HG02973 (cell line): Measurements from ENCODE around the gene TREML2.

ENCODE experiments used
- ATAC-seq: cut with Tn5 transposase; IDR thresholded peaks from one replicate; pipeline ENCODE4 v1.9.1; 2021; ENCODE audit warnings: moderate library complexity; ENCODE audit not compliant: unreplicated experiment

TREML2 gene

DNA sequence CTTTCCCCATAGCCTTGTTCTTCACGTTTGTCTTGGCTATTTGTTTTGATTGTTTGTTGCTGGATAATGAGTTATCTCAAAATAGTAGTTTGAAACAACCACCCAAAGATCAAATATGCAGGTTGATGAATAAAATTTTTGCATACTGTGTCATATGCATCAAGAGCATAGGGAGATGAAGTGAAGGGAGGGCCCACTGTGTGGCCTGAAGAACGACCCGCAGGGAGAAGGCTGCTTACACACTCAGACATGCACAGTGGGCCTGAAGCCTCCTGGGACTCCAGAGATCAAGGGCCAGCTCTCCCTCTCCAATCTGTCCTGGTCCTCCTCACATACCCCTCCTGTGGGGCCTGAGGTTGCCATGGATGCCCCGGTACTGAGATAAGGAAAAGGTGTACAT lies 21.8 kb downstream of the TREML2 start:
- ATAC-seq = no peak

DNA sequence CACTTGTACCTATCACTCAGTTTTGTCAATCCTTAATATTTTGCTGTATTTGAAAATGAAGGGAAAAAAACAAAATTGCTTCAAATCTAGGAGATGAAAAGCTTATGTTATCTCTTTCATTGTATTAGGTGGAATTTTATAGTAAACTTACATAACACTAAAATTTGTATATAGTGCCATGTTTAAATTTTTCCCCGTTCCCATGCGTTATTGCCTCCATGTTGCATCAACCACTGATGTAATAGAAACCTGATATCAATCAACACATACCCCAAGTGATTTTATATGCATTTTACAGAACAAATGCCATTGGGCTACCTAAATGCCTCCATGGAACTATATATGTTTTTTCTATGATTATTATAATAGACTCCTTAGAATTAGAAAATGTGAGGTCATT lies 23.3 kb downstream of the TREML2 start:
- ATAC-seq = no peak

DNA sequence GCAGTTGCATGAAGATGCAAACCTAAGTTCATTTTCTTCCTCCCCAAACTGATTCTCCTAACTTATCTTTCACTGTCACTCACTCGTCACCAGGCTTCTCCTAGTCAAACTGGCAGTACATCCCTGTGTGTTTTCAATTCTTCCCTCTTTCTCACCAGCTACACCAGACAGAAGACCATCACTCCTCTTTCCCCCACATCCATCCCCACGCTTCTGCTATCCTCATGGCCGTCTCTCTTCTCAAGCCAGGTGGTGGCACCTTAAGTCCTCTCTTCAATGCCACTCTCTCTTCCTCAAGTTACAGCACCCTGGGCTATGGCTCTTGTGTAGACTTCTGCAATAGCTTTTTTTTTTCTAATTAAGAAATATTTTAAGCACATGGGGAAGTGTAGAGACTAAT lies 23.7 kb downstream of the TREML2 start:
- no peak for ATAC-seq

DNA sequence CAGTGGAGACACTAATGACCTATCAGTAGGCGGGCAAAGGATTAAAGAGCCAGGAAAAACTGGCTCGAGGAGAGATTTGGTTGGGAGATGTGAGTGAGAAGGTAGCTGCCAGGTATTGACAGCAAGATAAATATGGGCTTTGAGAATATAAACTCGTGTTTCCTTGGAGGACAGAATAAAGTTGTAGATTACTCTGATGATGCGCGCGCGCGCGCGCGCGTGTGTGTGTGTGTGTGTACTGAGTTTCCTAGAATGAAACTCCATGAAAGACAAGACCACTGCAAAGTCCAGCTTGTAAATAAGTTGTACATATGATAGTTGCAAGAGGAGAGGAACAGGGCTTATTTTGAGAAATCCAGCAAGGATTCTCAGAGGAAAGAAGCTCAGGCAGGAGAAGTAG lies 24.8 kb downstream of the TREML2 start:
- ATAC-seq = no peak

DNA sequence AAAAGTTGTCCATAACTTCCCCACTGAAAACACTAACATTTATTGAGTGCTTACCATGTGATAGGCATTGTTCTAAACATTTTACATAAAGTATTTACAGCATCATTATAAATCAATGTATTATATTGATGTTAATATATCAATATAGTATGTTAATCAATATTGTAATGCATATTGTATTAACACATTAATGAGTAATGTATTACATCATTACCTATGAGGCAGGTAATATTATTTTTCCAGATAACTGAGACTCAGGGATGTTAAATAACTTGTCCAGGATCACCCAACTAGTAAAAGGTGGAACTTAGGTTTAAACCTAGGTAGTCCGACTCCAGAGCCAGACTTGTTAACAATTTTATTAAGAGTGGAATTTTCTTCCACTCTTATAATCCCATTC lies 25.9 kb downstream of the TREML2 start:
- ATAC-seq = no peak

DNA sequence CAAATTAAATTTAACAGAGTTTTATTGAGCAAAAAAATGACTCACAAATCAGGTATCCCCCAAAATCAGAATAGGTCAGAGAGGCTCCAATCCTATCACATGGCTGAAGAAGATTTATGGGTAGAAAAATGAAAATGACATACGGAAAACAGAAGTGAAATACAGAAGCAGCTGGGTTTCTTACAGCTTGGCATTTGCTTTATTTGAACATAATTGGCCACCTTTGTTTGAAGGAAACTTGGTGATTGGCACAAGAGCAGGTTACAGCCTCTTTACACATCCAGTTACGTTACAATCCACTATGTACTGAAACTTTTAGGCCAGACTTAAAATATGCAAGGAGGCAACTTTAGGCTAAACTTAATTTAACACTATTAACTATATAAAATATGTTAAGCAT lies 26.3 kb downstream of the TREML2 start:
- ATAC-seq = no peak

DNA sequence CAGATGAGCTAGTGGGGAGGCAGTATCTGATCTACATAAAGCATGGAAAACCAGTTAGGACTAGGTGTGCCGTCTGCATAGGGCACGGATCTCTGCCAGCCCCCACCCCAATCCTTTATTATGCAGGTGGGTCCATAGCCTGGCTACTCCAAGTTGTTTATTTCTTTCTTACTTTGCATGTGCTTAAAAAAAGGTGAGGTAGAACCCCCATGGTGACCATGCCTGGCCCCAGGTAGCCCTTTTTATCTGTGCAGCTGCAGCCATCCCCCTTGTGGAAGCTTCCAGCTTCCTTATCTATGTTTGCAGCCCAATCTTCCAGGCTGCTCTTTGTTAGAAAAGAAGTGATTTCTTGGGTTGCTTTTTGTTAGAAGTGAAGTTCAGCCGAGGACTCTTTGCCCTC lies 29.0 kb downstream of the TREML2 start:
- ATAC-seq = no peak

DNA sequence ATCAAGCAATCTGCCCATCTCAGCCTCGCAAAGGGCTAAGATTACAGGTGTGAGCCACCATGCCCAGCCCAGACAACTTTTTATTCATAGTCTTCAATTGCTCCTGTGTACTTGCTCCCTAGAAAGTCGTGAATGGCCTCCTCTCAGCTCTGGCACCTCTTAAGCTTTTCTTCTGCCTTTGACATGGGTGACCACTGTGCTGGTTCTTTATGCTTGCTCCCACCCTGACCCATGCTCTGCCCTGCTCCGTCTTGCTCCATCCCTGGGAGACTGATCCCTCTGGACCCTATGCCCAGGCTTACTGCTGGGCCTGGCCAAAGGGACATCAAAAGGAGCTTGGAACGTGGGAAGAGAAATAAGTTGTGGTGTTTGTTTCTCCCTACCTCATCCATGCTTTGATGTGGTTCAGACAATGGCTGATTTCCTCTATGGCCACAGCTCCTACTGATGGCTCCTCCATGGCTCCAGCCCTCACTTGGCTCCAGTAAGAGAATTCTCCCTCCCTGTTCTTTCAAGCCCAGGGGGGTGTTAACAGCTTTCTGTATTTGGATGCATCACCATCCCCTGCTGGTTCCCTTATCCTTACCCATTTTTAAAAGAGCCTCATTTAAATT lies 30.3 kb downstream of the TREML2 start:
- no peak for ATAC-seq

DNA sequence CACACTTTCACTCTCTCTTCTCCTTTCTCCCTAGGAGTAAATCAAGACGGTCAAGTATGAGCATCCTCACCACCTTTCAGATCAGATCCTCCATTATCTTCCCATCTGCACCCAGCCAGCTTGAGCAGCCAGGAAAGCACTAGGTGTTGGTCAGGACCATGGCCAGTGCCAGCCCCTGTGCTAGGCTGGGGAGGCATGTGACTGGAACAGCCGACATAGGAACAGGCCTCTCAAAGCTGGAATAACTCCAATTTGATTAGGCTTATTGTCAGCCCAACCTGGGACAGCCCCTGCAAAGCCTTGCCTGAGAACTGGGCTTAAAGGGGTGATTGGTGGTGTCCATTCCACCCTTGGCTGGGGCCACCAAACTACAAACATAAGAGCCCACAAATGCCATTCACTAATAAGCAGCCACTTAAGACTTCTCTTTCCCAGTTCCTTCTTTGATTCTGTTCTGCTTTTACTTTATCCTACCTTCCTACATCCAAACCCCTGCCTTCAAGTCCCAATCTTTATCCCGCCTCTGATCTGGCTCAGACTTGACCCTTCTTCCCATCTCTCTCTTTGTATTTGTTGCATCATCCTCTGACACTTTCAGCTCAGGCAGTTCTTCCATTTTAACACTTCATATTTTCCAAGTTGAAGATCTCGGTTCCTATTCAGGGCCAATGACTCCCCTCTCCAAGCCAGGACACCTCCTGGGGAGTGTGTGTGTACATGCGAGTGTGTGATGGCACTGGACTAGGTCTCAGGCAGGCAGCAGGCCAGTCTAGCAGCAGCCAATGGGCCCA lies 33.6 kb downstream of the TREML2 start:
- ATAC-seq = no peak

DNA sequence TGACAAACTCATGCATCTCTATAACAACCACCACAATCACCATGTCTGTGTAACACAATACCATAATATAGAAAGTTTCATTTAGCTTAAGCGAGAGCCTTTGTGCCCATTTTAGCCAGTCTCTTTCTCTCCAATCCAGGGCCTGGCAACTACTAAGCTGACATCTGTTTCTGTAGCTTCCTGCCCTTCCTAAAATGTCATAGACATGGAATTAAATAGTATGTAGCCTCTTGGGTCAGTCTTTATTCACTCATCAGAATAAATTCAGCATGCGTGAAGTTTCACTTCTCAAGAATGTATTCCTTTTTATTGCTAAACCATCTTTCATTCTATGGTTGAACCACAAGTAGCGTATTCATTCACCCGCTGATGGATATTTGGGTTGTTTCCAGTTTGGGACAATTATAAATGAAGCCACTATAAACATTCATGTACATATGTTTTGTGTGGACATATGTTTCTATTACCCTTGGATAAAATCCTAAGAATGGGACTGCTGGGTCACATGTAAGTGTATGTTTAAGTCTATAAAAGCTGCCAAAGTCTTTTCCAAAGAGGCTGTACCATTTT lies 36.3 kb downstream of the TREML2 start:
- ATAC-seq = no peak

DNA sequence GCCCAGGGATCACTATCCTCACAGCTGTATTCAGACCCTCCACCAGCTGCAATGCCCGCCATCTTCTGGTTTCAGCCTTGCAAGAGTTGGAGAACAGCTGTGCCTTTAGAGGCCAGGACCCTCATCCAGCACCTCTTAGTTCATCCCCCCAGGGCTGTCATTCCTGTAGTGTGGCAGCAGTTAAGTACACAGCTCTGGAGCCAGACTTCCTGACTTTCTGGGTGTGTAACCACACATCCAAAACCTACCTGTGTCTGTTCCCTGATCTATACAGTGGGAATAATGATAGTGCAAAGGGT lies 37.6 kb downstream of the TREML2 start:
- no peak for ATAC-seq

DNA sequence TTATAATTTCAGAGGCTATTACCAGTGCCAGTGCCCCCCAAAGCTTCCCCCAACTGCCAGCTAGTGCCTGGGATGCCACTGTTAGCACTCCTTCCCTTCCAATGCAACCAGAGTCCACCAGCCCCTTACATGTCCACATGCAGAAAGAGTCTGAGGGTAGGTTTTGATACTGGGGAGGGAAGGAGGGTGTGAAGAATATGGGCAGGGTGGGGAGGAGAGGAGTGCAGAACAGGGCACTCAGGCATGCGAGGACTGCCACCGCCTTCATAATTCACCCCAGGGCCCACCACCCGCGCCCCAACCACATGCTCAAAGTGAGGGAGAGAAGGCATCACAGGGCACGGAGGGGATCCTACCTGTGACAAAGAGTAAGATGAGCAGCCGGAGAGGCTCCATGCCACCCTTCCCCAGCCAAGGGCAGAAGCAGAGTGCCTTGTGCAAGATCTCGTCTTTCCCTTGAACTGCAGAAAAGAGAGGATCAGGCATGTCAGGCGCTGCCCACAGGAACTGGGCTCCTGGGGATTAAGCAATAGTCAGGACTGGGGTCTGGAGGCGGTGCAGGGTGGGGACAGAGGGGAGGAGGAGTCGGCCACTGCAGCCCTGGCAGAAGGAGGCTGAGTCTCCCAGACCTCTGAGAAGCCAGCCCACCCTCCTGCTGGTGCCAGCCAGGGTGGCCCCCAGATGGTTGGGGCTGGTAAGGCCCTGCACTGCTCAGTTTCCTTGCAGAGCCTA lies 38.1 kb downstream of the TREML2 start, which contains the start of gene TREM2:
Gene TREM2, minus strand, starts transcription at position 430 of the 732 bp plus-strand sequence. Its CDS starts 34 bp downstream, at position 396.
- no peak for ATAC-seq

DNA sequence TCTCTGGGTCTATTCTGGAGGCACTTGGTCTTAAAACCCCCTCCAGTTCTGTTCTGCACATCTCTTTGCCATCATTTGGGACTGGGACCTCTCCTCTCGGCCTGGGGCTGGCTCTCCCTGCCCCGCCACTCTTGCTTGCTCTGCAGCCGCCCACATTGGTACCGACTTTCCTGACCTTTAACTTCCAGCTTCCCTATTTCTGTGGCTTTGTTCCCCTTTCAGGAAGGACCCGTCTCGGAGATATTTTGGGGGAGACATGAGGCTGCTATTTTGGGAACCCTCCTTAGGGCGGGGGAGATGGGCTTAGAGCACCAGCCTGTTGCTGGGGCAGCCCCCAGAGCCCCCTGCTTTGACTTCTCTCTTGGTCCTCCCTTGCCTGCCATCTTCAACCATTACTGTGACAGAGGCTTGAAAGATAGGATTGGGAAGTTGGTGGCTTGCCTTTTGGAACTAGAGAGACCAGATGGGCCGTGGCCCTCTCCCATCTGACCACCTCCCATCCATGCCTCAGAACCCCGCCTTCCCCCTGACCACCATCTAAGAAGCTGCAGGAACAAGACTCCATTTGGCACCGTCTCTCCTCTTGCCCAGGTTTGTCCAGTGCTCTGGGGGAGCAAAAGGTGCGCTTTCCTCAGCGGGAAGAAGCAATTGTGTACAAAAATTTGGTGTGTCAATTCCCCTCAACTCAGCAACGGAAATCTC lies 38.9 kb downstream of the TREML2 start:
- no peak for ATAC-seq

DNA sequence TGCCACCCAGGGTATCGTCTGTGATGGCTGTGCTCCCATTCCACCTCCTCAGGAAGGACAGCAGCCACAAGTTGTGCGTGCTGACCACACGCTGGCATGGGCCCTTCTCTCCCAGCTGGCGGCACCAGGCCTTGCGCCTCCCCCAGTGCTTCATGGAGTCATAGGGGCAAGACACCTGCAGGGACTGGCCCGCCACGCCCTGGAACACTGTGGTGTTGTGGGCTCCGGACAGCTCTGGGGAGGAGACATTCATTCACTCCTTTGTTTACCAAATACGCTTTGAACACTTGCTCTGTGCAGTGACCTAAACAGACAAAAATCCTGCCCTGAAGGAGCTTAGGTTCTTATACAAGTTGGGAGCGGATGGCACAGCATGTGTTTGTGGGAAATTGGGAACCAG lies 39.6 kb downstream of the TREML2 start:
- no peak for ATAC-seq

DNA sequence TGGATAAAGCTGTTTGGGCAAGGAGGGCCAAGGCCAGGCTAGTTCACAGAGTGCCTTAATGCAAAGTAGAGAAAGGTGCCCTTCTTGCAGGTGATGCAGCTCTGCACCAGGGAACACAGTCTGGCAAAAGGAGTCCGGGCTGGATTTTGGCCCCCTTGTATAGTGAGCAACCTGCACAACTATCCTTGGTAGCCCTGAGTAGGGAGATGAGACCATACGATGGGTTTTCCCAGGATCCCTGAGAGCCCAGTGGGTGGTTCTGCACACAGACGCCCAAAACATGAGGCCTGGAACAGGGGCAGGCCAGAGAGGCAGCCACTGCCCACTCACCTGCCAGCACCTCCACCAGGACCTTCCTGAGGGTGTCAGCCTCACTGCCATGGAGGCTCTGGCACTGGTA lies 40.0 kb downstream of the TREML2 start:
- no peak for ATAC-seq

DNA sequence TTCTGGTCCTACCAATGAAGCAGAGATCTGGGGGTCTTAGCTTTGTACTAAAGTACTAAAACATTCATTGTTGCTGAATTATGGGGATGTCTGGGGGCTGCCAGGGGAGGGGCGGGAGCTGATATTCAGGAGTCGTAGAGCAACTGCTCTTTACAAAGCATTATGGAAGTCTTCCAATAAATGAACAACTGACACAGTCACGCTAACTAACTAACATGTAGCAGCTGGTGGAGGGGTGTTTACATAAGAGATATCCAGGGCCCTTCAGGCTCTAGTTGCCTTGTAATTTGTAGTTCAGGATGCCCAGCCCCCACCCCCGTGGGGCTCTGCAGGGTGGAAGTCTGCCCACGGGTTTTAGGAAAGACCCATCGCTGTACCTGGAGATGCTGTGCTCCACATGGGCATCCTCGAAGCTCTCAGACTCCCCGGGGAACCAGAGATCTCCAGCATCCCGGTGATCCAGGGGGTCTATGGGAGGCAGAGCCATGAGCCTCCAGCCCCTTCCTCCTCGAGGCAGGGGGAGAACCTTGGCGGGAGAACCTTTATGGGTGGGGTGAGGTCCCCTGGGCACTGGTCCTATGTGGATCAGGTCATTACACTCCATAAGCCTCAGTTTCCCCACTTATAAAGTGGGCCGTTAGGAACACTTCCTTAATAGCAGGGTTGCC lies 41.4 kb downstream of the TREML2 start:
- no peak for ATAC-seq

DNA sequence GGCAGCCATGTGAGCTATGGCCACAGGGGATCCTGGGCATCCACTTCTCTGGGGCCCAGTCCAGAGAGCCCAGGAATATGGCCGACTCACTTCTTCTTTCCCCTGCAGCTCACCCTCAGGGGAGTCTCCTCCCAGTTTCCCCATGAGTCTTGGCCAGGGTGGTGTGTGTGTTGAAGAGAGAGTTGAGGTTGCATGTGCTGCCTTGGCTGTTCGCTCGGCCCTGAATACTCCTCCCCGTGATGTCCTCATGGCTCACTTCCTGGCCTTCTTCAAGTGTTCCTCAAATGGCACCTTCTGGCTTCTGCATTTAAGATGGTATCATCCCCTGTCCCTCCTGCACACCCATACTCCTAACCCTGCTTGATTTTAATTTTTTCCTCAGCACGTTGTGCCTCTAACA lies 43.6 kb downstream of the TREML2 start:
- ATAC-seq = no peak

DNA sequence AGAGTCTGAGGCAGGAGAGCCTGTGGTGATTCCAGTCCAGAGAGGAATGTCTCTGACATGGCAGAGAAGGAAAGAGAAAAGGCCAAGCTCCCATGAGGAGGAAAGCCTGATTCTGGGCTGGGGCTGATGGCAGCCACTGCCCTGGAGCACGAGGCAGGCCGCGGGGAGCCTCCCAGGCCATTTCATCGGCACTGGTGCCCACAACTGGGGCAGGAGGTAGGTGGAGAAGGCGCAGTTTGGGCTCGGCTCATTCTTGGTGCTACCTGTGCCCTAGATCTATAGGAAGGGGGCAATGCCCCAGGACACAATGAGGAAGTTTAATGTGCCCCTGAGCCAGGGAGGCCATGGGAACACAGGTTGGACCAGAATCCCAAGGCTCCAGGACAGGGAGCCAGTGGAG lies 44.2 kb downstream of the TREML2 start:
- ATAC-seq = no peak

DNA sequence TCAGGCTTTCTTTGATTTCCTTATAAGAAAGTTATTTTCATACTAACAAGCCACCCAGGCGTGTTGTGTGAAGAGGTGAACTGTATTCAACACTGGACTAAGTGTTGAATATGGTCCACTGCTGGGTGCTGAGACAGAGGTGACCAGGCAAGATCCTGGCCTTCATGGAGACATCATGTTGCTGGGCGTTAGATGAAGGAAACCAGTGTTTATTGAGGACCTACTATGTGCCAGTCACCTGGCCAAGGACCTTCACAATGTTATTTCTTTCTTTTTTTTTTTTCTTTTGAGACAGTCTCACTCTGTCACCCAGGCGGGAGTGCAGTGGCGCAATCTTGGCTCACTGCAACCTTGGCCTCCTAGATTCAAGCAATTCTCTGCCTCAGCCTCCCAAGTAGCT lies 44.9 kb downstream of the TREML2 start:
- no peak for ATAC-seq

DNA sequence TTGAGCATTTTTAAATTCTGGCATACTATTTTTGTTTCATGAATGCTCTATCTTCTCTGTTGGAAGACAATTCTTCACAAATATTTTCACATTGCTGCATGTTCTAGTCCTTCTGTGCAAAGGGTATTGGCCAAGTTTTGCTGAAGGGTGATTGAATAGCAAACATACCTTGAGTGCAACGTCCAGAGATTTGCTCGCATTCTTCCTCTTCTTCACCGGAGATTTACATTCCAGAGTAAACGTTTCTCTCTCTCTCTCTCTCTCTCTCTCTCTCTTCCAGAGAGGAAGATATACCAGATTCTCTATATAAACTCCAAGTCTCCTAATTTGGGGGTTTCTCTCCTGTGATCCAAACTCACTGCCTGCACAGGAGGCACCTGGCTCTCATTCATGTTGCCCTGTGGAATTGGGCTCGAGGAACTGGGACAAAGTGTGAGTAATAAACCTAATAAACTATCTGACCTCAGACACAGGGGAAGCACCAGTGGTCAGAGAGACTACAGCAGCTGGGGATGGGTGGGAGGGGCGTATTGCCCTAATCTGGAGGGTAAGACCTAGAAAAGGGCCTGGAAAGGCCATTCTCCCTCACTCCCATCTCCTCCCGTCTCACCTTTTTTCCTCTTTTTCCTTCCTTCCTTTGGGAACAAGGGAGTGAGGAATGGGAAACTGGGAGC lies 45.7 kb downstream of the TREML2 start:
- ATAC-seq = no peak
